ENCODE data around the gene TYR. TPM values are rescaled to one million over a fixed set of nuclear protein-coding genes. Genes with fewer than 3 reads are reported as not detected.
"Not testable (repeated sequence)": the region's sequence is repeated elsewhere in the genome, so short reads cannot be mapped to it uniquely, and the experiment has no call there.

Gene TYR
- total and polyA plus RNA-seq, 2 donors, result not detected

- not testable (repeated sequence) for H3K4me3 ChIP-seq (ENCODE audit: low read depth, low read length); H3K27ac ChIP-seq (ENCODE audit: low read depth); DNase-seq (ENCODE audit: extremely low spot score); H3K36me3 ChIP-seq (ENCODE audit: insufficient read depth); H3K4me1 ChIP-seq (ENCODE audit: insufficient read depth)
- WGBS, result 81% methylated on average over 1 of the region's 1 CpG
Observed at GRCh38 chr11:89286601-89287000, 108.9 kb downstream of the TYR start.

DNA sequence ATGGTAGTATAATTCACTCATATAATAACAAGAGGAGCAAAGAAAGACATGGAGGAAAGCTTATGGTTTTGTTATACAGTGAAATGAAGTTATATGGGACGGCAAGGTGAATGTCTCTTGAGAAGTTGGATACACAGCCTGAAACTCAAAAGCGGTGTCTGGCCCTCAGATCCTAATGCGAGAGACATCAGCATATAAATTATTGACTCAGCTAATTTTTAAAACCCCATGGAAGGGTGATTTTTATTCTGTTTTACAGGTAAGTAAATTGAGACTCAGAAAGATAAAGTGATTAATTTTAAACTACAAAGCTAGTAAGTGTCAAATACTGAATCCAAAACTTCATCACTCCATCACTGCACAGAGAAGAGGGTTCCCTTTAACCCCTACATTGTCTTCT lies 110.3 kb downstream of the TYR start:
- not testable (repeated sequence) for H3K4me1 ChIP-seq (ENCODE audit: insufficient read depth)
- WGBS, result 91% methylated on average over 3 of the region's 3 CpGs

GRCh38 chr11:89293965-89294679 lies 116.4 kb downstream of the TYR start:
- Histone ChIP-seq H3K36me3 (ENCODE audit: insufficient read depth) (no peaks in the 10 kb centered on the region), H3K27ac (ENCODE audit: low read depth) (no peak overlapping the region), H3K4me1 (ENCODE audit: insufficient read depth) (no peaks in the 10 kb centered on the region), H3K4me3 (ENCODE audit: low read depth, low read length) (no peak overlapping the region)
- WGBS, result 23% methylated on average over 18 of the region's 18 CpGs
- no peak for DNase-seq (ENCODE audit: extremely low spot score)

More for the DNA sequence above, 110.3 kb downstream of the TYR start:
- DNase-seq (ENCODE audit: extremely low spot score); H3K4me3 ChIP-seq (ENCODE audit: low read depth, low read length); H3K36me3 ChIP-seq (ENCODE audit: insufficient read depth); H3K27ac ChIP-seq (ENCODE audit: low read depth): not testable (repeated sequence)

DNA sequence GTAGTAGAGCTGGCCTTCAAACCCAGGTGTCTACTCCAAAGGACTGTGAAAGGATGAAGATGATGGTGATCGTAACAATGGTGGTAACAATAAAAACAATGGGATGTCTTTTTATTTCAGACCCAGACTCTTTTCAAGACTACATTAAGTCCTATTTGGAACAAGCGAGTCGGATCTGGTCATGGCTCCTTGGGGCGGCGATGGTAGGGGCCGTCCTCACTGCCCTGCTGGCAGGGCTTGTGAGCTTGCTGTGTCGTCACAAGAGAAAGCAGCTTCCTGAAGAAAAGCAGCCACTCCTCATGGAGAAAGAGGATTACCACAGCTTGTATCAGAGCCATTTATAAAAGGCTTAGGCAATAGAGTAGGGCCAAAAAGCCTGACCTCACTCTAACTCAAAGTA lies 117.3 kb downstream of the TYR start:
- DNase-seq (ENCODE audit: extremely low spot score); H3K36me3 ChIP-seq (ENCODE audit: insufficient read depth); H3K4me3 ChIP-seq (ENCODE audit: low read depth, low read length); H3K4me1 ChIP-seq (ENCODE audit: insufficient read depth); H3K27ac ChIP-seq (ENCODE audit: low read depth): not testable (repeated sequence)
- 92% methylated on average over 7 of the region's 7 CpGs for WGBS

DNA sequence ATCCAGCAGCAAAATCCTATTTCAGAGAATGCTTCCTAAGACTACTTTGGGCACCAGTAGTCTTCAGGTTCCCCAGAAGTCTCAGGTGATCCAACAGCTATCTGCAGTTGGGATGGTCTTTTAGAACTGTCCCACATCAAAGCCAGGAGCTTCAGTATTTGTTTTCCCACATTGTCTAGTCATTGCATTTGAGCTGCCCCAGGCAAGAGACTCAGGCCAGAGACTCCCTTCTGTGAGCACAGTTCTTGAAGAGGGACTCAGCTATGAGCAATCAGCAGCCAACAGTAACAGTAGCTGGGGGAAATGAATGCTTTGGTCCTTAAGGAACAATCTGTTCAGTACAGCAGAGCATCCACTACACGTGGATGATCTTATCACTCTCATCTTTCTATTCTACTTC lies 125.4 kb downstream of the TYR start:
- not testable (repeated sequence) for H3K27ac ChIP-seq (ENCODE audit: low read depth); H3K4me3 ChIP-seq (ENCODE audit: low read depth, low read length); H3K4me1 ChIP-seq (ENCODE audit: insufficient read depth); H3K36me3 ChIP-seq (ENCODE audit: insufficient read depth); DNase-seq (ENCODE audit: extremely low spot score)
- 51% methylated on average over 1 of the region's 1 CpG for WGBS

DNA sequence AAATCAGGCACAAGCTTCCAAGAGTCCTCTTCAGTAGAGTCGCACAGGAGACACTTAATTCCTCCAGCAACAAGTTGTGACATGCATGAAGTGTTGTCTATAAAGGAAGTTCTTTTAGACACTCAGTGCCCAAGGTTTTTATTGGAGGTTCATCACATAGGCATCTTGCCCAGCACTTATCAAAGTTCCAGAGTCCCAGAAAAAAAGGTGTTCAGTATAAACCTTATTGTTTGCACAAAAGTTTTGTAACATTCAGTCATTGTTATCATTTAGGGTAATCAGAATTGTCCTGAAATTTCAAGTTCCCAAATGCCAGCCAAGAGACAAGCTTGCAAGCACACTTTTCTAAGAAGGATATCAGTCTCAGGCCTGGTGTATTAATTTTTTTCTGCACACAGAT lies 130.6 kb downstream of the TYR start:
- WGBS, result 84% methylated on average over 1 of the region's 1 CpG
- H3K4me1 ChIP-seq (ENCODE audit: insufficient read depth); H3K36me3 ChIP-seq (ENCODE audit: insufficient read depth); DNase-seq (ENCODE audit: extremely low spot score); H3K4me3 ChIP-seq (ENCODE audit: low read depth, low read length); H3K27ac ChIP-seq (ENCODE audit: low read depth): not testable (repeated sequence)

GRCh38 chr11:89309321-89309985 lies 131.8 kb downstream of the TYR start:
- H3K36me3 ChIP-seq (ENCODE audit: insufficient read depth); DNase-seq (ENCODE audit: extremely low spot score); H3K4me3 ChIP-seq (ENCODE audit: low read depth, low read length); H3K27ac ChIP-seq (ENCODE audit: low read depth); H3K4me1 ChIP-seq (ENCODE audit: insufficient read depth): not testable (repeated sequence)
- WGBS, result 63% methylated on average over 3 of the region's 3 CpGs

DNA sequence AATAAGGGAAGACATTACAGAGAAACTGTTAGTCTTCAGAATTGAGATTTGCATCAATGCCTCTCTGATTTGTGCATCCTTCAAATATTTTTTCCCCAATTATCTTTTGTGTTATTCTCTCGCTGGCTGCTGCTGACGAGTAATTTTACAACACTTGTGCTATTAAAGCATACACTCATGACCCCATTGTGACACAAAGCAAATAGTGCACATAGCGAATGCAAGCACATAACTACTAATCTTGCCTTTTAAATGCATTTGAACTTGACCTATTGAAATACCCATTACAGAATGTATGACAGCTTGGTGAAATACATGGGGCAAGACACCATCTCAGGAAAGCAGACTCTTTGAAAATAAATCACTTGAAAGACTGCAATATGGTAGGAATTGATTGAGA lies 132.9 kb downstream of the TYR start:
- H3K27ac ChIP-seq (ENCODE audit: low read depth); DNase-seq (ENCODE audit: extremely low spot score); H3K36me3 ChIP-seq (ENCODE audit: insufficient read depth); H3K4me1 ChIP-seq (ENCODE audit: insufficient read depth); H3K4me3 ChIP-seq (ENCODE audit: low read depth, low read length): not testable (repeated sequence)
- WGBS, result 56% methylated on average over 3 of the region's 3 CpGs

DNA sequence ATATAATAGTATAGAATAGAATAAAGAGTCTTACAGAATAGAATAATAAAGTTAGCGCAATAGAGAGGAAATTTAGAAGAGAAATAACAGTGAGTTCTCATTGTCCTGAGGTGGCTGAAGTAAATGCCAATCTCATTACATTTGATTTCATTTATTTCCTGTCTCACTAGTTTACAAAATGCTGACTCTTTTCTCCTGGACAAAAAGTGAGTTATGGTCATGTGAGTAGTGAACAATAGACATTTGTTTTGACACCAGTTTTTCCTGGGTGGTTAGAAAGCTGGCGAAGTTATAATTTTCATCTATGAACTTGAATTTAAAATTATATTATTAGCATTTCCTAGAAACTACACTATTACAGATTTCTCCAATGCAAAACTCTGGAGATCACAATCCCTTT lies 143.7 kb downstream of the TYR start:
- Histone ChIP-seq H3K4me3 (ENCODE audit: low read depth, low read length) (no peak overlapping the region), H3K4me1 (ENCODE audit: insufficient read depth) (no peaks in the 10 kb centered on the region), H3K36me3 (ENCODE audit: insufficient read depth) (no peaks in the 10 kb centered on the region), H3K27ac (ENCODE audit: low read depth) (no peak overlapping the region)
- no peak for DNase-seq (ENCODE audit: extremely low spot score)
- whole genome bisulfite sequencing, result 90% methylated on average over 2 of the region's 2 CpGs

DNA sequence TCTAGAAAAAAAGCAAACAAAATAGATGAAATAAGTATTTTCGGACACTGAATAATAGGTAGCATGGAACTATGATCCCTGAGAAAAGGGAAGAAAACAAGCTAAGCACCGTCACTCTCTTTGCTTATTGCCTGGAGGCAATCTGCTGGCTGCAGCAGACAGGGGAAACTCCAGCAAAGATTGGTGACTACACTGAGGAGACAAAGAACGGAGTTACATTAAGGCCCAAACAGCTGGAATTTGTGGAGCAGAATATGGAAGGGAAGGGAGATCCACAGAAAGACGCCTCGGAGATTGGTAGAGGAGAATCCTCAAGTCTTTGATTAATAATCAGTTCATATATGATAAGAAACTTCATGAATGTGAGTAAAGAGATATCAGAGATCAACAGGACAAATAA lies 150.2 kb downstream of the TYR start:
- no peak for DNase-seq (ENCODE audit: extremely low spot score)
- Histone ChIP-seq H3K27ac (ENCODE audit: low read depth) (no peak overlapping the region), H3K4me3 (ENCODE audit: low read depth, low read length) (no peak overlapping the region), H3K36me3 (ENCODE audit: insufficient read depth) (no peaks in the 10 kb centered on the region), H3K4me1 (ENCODE audit: insufficient read depth) (no peaks in the 10 kb centered on the region)
- WGBS, result 84% methylated on average over 5 of the region's 5 CpGs

DNA sequence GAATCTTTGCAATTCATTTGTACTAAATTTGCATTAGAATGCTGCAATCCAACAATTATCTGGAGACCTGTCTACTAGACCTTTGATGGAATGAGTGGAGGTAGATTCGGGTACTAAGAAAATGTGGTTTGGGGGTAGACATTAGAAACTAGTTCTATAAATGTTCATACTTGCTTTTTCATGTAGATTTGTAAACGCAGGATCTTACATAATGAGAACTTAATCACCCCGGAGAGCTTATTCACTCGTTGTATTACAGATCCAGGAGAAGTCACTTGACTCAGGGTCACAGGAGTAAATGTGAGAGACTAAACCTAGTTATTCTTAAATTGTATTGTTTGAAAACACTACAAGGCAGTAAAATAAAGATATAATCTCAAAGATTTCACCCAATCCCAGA lies 154.3 kb downstream of the TYR start:
- not testable (repeated sequence) for H3K4me1 ChIP-seq (ENCODE audit: insufficient read depth); DNase-seq (ENCODE audit: extremely low spot score); H3K4me3 ChIP-seq (ENCODE audit: low read depth, low read length); H3K36me3 ChIP-seq (ENCODE audit: insufficient read depth); H3K27ac ChIP-seq (ENCODE audit: low read depth)
- 62% methylated on average over 4 of the region's 4 CpGs for WGBS

DNA sequence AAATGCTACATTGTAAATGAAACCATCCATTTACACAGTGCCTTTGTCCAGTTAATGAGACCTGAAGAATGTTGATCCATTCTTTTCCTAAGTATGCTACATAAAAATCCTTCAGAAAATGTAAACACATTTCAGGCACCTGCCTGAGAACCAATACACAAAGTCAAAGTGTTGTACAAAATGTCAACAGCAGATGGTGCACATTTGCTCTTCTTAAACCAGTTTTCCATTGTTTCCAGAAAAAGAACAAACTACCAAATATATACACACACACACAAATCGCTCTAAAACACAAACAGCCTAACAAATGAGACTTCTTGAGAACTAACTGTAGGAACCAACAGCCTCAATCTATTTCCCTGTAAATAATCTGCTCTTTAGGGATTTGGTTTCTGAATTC lies 156.0 kb downstream of the TYR start:
- H3K4me1 ChIP-seq (ENCODE audit: insufficient read depth); H3K4me3 ChIP-seq (ENCODE audit: low read depth, low read length); H3K36me3 ChIP-seq (ENCODE audit: insufficient read depth); H3K27ac ChIP-seq (ENCODE audit: low read depth); DNase-seq (ENCODE audit: extremely low spot score): not testable (repeated sequence)
- WGBS, result 38% methylated on average over 1 of the region's 1 CpG

DNA sequence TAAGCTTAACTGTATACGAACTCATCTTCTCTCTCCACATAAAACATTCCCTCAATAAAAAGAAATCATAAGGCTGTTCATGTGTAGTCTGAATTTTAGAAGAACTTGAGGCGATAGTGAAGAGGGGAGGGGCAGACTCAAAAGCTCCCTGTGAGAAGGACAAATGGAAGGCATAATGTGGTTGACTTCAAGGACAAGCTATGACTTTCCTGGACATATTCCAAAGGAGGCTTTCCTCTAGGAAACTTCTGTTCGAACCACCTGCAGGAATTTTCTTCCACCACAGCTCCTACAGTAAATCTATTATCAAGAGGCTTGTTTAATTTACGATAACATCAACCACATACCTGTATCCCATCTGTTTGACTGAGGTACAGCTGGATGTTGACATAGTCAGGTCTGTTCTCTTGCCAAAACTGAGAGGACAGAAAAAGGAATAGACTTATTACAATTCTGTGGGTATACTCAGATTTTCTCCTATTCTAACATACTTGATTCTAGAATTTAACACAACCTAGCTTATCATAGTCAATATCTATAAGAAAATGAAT lies 159.5 kb downstream of the TYR start:
- not testable (repeated sequence) for H3K27ac ChIP-seq (ENCODE audit: low read depth); DNase-seq (ENCODE audit: extremely low spot score); H3K4me1 ChIP-seq (ENCODE audit: insufficient read depth); H3K4me3 ChIP-seq (ENCODE audit: low read depth, low read length); H3K36me3 ChIP-seq (ENCODE audit: insufficient read depth)
- WGBS, result 64% methylated on average over 4 of the region's 4 CpGs

- DNase-seq (ENCODE audit: extremely low spot score); H3K36me3 ChIP-seq (ENCODE audit: insufficient read depth); H3K27ac ChIP-seq (ENCODE audit: low read depth); H3K4me3 ChIP-seq (ENCODE audit: low read depth, low read length); H3K4me1 ChIP-seq (ENCODE audit: insufficient read depth): not testable (repeated sequence)
- 42% methylated on average over 2 of the region's 2 CpGs for WGBS
Observed at GRCh38 chr11:89338073-89338472, 160.4 kb downstream of the TYR start.
